Activated B cell treated with CpG ODN at 0.5 μM for 24 hours (primary cell): ENCODE measurements around the gene RNF145. TPM values are rescaled to one million over a fixed set of nuclear protein-coding genes. Genes with fewer than 3 reads are reported as not detected.
"Not testable (repeated sequence)": the region's sequence is repeated elsewhere in the genome, so short reads cannot be mapped to it uniquely, and the experiment has no call there.

ENCODE experiments used
- ATAC-seq: fragments of 200-7000 bp; cut with Tn5 transposase; one replicate; pipeline ENCODE4 v1.10.0; 2021; ENCODE audit warnings: low read depth, mild to moderate bottlenecking, moderate library complexity
- CTCF ChIA-PET: fragments of 350-600 bp; sonication (Branson Sonifier 250); formaldehyde crosslinking; loops from one replicate; lab custom pipeline; 2021; ENCODE audit warnings: antibody characterized with exemption; lab: Charles Lee
- POLR2A ChIA-PET: fragments of 350-600 bp; sonication (Branson Sonifier 250); formaldehyde crosslinking; loops from one replicate; lab custom pipeline; 2021; ENCODE audit warnings: antibody characterized with exemption; lab: Charles Lee
- DNase-seq: peaks from one replicate; pipeline ENCODE4 v3.0.0; 2022
- H3K27ac Mint-ChIP-seq: one replicate; pipeline ENCODE4 v1.8.0; 2020; ENCODE audit warnings: mixed read lengths
- H3K27me3 Mint-ChIP-seq: one replicate; pipeline ENCODE4 v1.8.0; 2021; ENCODE audit warnings: mixed read lengths
- H3K36me3 Mint-ChIP-seq: one replicate; pipeline ENCODE4 v1.8.0; 2021; ENCODE audit warnings: low read depth, mixed read lengths
- H3K4me1 Mint-ChIP-seq: one replicate; pipeline ENCODE4 v1.8.0; 2021; ENCODE audit warnings: mixed read lengths
- H3K4me3 Mint-ChIP-seq: one replicate; pipeline ENCODE4 v1.8.0; 2020; ENCODE audit warnings: mild to moderate bottlenecking, mixed read lengths
- H3K9me3 Mint-ChIP-seq: one replicate; pipeline ENCODE4 v1.8.0; 2020; ENCODE audit warnings: mixed read lengths
- CTCF ChIP-seq: fragments of 200-600 bp; IDR thresholded peaks from one replicate; pipeline ENCODE4 v1.8.0; 2022; ENCODE audit warnings: antibody characterized with exemption, mild to moderate bottlenecking
- intact Hi-C: fragments of 100-400 bp; cut with micrococcal nuclease; formaldehyde crosslinking; loops from one replicate; pipeline ENCODE4 v1.15.1; 2024
- total RNA-seq: library from RNA; stranded (reverse); gene quantifications from 2 replicates; pipeline ENCODE4 v1.2.3, GENCODE V29; 2022

RNF145 gene
- total RNA-seq, 1 donor from 2014 or later = 66.1 TPM

GRCh38 chr5:159152876-159153275 is 56.5 kb downstream of the RNF145 start:
- Mint-ChIP-seq H3K27me3 (no peaks in the 10 kb centered on the region), H3K27ac (no peak overlapping the region), H3K9me3 (no peaks in the 10 kb centered on the region), H3K4me1 (peaks cover 33% of the 10 kb centered on the region), H3K4me3 (no peak overlapping the region), H3K36me3 (peaks cover 16% of the 10 kb centered on the region)
- CTCF ChIA-PET = no interaction called here
- POLR2A ChIA-PET = interaction anchor here (0.6 kb wide), 1 partner anchor 56 kb away, joined by 7 read pairs; no protein-coding TSS in a partner anchor
- TF ChIP-seq CTCF = no peak
- intact Hi-C loops = loop anchor here (10.0 kb wide), 1 partner anchor 1192 kb away; no protein-coding TSS in a partner anchor
- DNase-seq (no peak), ATAC-seq (no peak)

- H3K27me3 Mint-ChIP-seq = no peaks in the 10 kb centered on the region
- no peak for ATAC-seq
- POLR2A ChIA-PET = no interaction called here
- H3K4me1 Mint-ChIP-seq = peaks cover 6% of the 10 kb centered on the region
- H3K27ac Mint-ChIP-seq = no peak overlapping the region
- H3K36me3 Mint-ChIP-seq = peaks cover 3% of the 10 kb centered on the region
- DNase-seq = no peak
- TF ChIP-seq CTCF = no peak
- CTCF ChIA-PET = no interaction called here
- H3K9me3 Mint-ChIP-seq = peaks cover 2% of the 10 kb centered on the region
- H3K4me3 Mint-ChIP-seq = no peak overlapping the region
- intact Hi-C loops = no loop called here
Observed at GRCh38 chr5:159149085-159149484, 60.3 kb downstream of the RNF145 start.

GRCh38 chr5:159147976-159148375 is 61.4 kb downstream of the RNF145 start:
- H3K9me3 Mint-ChIP-seq = peaks cover 2% of the 10 kb centered on the region
- ATAC-seq (no peak), DNase-seq (no peak)
- ChIA-PET POLR2A (no interaction called here), CTCF (no interaction called here)
- no peak for TF ChIP-seq CTCF
- no peaks in the 10 kb centered on the region for H3K4me1 Mint-ChIP-seq
- no peak overlapping the region for H3K4me3 Mint-ChIP-seq
- peaks cover 7% of the 10 kb centered on the region for H3K27me3 Mint-ChIP-seq
- H3K27ac Mint-ChIP-seq = no peak overlapping the region
- H3K36me3 Mint-ChIP-seq = no peaks in the 10 kb centered on the region
- intact Hi-C loops = no loop called here

- CTCF ChIA-PET = no interaction called here
- no peaks in the 10 kb centered on the region for H3K36me3 Mint-ChIP-seq
- H3K27me3 Mint-ChIP-seq = peaks cover 11% of the 10 kb centered on the region
- ATAC-seq (no peak), DNase-seq (no peak)
- peaks cover 2% of the 10 kb centered on the region for H3K9me3 Mint-ChIP-seq
- TF ChIP-seq CTCF = no peak
- intact Hi-C loops = no loop called here
- no peak overlapping the region for H3K4me3 Mint-ChIP-seq
- no peaks in the 10 kb centered on the region for H3K4me1 Mint-ChIP-seq
- H3K27ac Mint-ChIP-seq = no peak overlapping the region
- POLR2A ChIA-PET = interaction anchor here (0.6 kb wide), 1 partner anchor 1269 kb away, joined by 5 read pairs; no protein-coding TSS in a partner anchor
Observed at GRCh38 chr5:159146839-159147238, 62.5 kb downstream of the RNF145 start.

- DNase-seq, H3K27ac Mint-ChIP-seq, intact Hi-C loops, POLR2A ChIA-PET, H3K9me3 Mint-ChIP-seq, CTCF ChIA-PET, H3K4me3 Mint-ChIP-seq, ATAC-seq, H3K36me3 Mint-ChIP-seq, H3K4me1 Mint-ChIP-seq: not testable (repeated sequence)
- H3K27me3 Mint-ChIP-seq = peaks cover 11% of the 10 kb centered on the region
Observed at GRCh38 chr5:159145160-159145559, 64.2 kb downstream of the RNF145 start.

- no peak for DNase-seq
- TF ChIP-seq CTCF = no peak
- Mint-ChIP-seq H3K27me3 (peaks cover 18% of the 10 kb centered on the region), H3K36me3 (no peaks in the 10 kb centered on the region), H3K4me1 (no peaks in the 10 kb centered on the region), H3K9me3 (peaks cover under 1% of the 10 kb centered on the region), H3K27ac (no peak overlapping the region), H3K4me3 (no peak overlapping the region)
- no peak for ATAC-seq
- CTCF ChIA-PET = no interaction called here
- intact Hi-C loops = no loop called here
- POLR2A ChIA-PET = no interaction called here
Observed at GRCh38 chr5:159139802-159140201, 69.6 kb downstream of the RNF145 start.
